ENCODE results near the gene VSIG10L. TPM values are rescaled to one million over a fixed set of nuclear protein-coding genes. Genes with fewer than 3 reads are reported as not detected.

The VSIG10L gene
- total and polyA plus RNA-seq, 2 experiments from 2014 or later = 0.61 to 1.7 TPM

- Histone ChIP-seq H3K9me2 (ENCODE audit: insufficient read depth) (no peaks in the 10 kb centered on the region), H2AFZ (no peak overlapping the region), H3K27ac (no peak overlapping the region), H3K4me2 (ENCODE audit: unreplicated experiment) (no peak overlapping the region), H3K9ac (no peak overlapping the region), H3K4me3 (no peak overlapping the region), H3K9me3 (ENCODE audit: low read depth) (no peaks in the 10 kb centered on the region), H4K20me1 (ENCODE audit: insufficient read depth) (no peaks in the 10 kb centered on the region), H3F3A (ENCODE audit: insufficient read depth) (no peaks in the 10 kb centered on the region), H3K36me3 (ENCODE audit: low read depth) (no peaks in the 10 kb centered on the region), H3K4me1 (ENCODE audit: insufficient read depth) (peaks cover 4% of the 10 kb centered on the region), H3K27me3 (replicated peaks; ENCODE audit: insufficient read depth) (peaks cover 14% of the 10 kb centered on the region), H3K79me2 (ENCODE audit: insufficient read depth) (no peaks in the 10 kb centered on the region)
- TF ChIP-seq EZH2 (IDR thresholded peaks at IDR 0.05; ENCODE audit: insufficient read depth, poor library complexity, severe bottlenecking) (no peak), EZH2phosphoT487 (IDR thresholded peaks at IDR 0.05; ENCODE audit: insufficient read depth, low read depth) (no peak)
- in situ Hi-C loops (cut with MboI) = no loop called here
- no peak for DNase-seq
- WGBS, 2 experiments (ENCODE audit: low coverage in 1 of 2, low lambda C conversion rate in 2 of 2, missing lambda C conversion rate in 2 of 2) = 44 to 47% methylated on average over 6 of the region's 6 CpGs
These were observed 10.2 kb downstream of the VSIG10L start for GRCh38 chr19:51331716-51332115.

- TF ChIP-seq EZH2phosphoT487 (IDR thresholded peaks at IDR 0.05; ENCODE audit: insufficient read depth, low read depth) (no peak), EZH2 (IDR thresholded peaks at IDR 0.05; ENCODE audit: insufficient read depth, poor library complexity, severe bottlenecking) (no peak)
- no peak for DNase-seq
- Histone ChIP-seq H3K9ac (no peak overlapping the region), H3K36me3 (ENCODE audit: low read depth) (no peaks in the 10 kb centered on the region), H3K4me3 (no peak overlapping the region), H3K27me3 (replicated peaks; ENCODE audit: insufficient read depth) (peaks cover 14% of the 10 kb centered on the region), H3K9me3 (ENCODE audit: low read depth) (no peaks in the 10 kb centered on the region), H3K27ac (no peak overlapping the region), H2AFZ (no peak overlapping the region), H3K4me1 (ENCODE audit: insufficient read depth) (peaks cover 4% of the 10 kb centered on the region), H3K4me2 (ENCODE audit: unreplicated experiment) (no peak overlapping the region), H3K9me2 (ENCODE audit: insufficient read depth) (no peaks in the 10 kb centered on the region), H3K79me2 (ENCODE audit: insufficient read depth) (no peaks in the 10 kb centered on the region), H4K20me1 (ENCODE audit: insufficient read depth) (no peaks in the 10 kb centered on the region), H3F3A (ENCODE audit: insufficient read depth) (no peaks in the 10 kb centered on the region)
- in situ Hi-C loops (cut with MboI) = no loop called here
- 43 to 57% methylated on average over 3 of the region's 3 CpGs for WGBS, 2 experiments (ENCODE audit: low coverage in 1 of 2, low lambda C conversion rate in 2 of 2, missing lambda C conversion rate in 2 of 2)
These were observed 10.7 kb downstream of the VSIG10L start for GRCh38 chr19:51331193-51331592.

- H3K36me3 ChIP-seq (ENCODE audit: low read depth) = no peaks in the 10 kb centered on the region
- no peak overlapping the region for H3K9ac ChIP-seq
- H3F3A ChIP-seq (ENCODE audit: insufficient read depth) = no peaks in the 10 kb centered on the region
- no peaks in the 10 kb centered on the region for H3K9me3 ChIP-seq (ENCODE audit: low read depth)
- peaks cover 4% of the 10 kb centered on the region for H3K4me1 ChIP-seq (ENCODE audit: insufficient read depth)
- no peak for TF ChIP-seq EZH2phosphoT487 (IDR thresholded peaks at IDR 0.05; ENCODE audit: insufficient read depth, low read depth)
- no peaks in the 10 kb centered on the region for H3K79me2 ChIP-seq (ENCODE audit: insufficient read depth)
- no peaks in the 10 kb centered on the region for H3K9me2 ChIP-seq (ENCODE audit: insufficient read depth)
- H2AFZ ChIP-seq = no peak overlapping the region
- no peaks in the 10 kb centered on the region for H4K20me1 ChIP-seq (ENCODE audit: insufficient read depth)
- H3K27ac ChIP-seq = no peak overlapping the region
- no peak for DNase-seq
- in situ Hi-C loops (cut with MboI) = no loop called here
- 90 to 96% methylated on average over 4 of the region's 4 CpGs for WGBS, 2 experiments (ENCODE audit: low coverage in 1 of 2, low lambda C conversion rate in 2 of 2, missing lambda C conversion rate in 2 of 2)
- no peak overlapping the region for H3K4me3 ChIP-seq
- peaks cover 14% of the 10 kb centered on the region for H3K27me3 ChIP-seq (replicated peaks; ENCODE audit: insufficient read depth)
- H3K4me2 ChIP-seq (ENCODE audit: unreplicated experiment) = no peak overlapping the region
These were observed 11.6 kb downstream of the VSIG10L start for GRCh38 chr19:51330366-51330765.

- no peak for DNase-seq
- H3K36me3 ChIP-seq (ENCODE audit: low read depth) = no peaks in the 10 kb centered on the region
- in situ Hi-C loops (cut with MboI) = no loop called here
- whole genome bisulfite sequencing, 2 experiments (ENCODE audit: low coverage in 1 of 2, low lambda C conversion rate in 2 of 2, missing lambda C conversion rate in 2 of 2) = 81 to 85% methylated on average over 5 of the region's 5 CpGs
- peaks cover 14% of the 10 kb centered on the region for H3K27me3 ChIP-seq (replicated peaks; ENCODE audit: insufficient read depth)
- no peak overlapping the region for H2AFZ ChIP-seq
- no peak overlapping the region for H3K4me3 ChIP-seq
- peaks cover 4% of the 10 kb centered on the region for H3K4me1 ChIP-seq (ENCODE audit: insufficient read depth)
- H3K4me2 ChIP-seq (ENCODE audit: unreplicated experiment) = no peak overlapping the region
- no peaks in the 10 kb centered on the region for H3F3A ChIP-seq (ENCODE audit: insufficient read depth)
- no peaks in the 10 kb centered on the region for H4K20me1 ChIP-seq (ENCODE audit: insufficient read depth)
- H3K9ac ChIP-seq = no peak overlapping the region
- H3K9me3 ChIP-seq (ENCODE audit: low read depth) = no peaks in the 10 kb centered on the region
- no peaks in the 10 kb centered on the region for H3K79me2 ChIP-seq (ENCODE audit: insufficient read depth)
- no peak overlapping the region for H3K27ac ChIP-seq
- TF ChIP-seq EZH2 (IDR thresholded peaks at IDR 0.05; ENCODE audit: insufficient read depth, poor library complexity, severe bottlenecking) = no peak
- no peak for TF ChIP-seq EZH2phosphoT487 (IDR thresholded peaks at IDR 0.05; ENCODE audit: insufficient read depth, low read depth)
- no peaks in the 10 kb centered on the region for H3K9me2 ChIP-seq (ENCODE audit: insufficient read depth)
These were observed 12.5 kb downstream of the VSIG10L start for GRCh38 chr19:51329411-51329810.
